ENCODE results near the gene MRPS25.
A peak's percentile ranks its signal among the peaks of the same experiment; 100 is the strongest.

The MRPS25 gene

GRCh38 chr3:15081960-15082664, 17.0 kb upstream of the MRPS25 start:
- DNase-seq = no peak

DNA sequence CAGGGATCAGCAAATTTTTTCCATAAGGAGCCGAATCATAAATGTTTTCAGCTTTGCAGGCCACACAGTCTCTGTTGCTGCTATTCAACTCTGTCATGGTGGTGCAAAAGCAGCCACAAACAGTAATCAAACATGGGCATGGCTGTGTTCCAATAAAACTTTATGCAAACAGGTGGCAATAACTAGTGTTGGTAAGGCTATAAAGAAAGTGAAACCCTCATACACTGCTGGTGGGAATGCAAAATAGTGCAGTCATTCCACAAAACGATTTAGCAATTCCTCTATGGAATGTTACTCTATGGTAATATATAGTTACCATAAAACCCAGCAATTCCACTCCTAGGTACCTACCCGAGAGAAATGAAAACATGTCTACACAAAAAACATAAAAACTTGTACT, 14.0 kb upstream of the MRPS25 start:
- no peak for DNase-seq

GRCh38 chr3:15074500-15074899, 9.4 kb upstream of the MRPS25 start:
- DNase-seq = no peak

DNA sequence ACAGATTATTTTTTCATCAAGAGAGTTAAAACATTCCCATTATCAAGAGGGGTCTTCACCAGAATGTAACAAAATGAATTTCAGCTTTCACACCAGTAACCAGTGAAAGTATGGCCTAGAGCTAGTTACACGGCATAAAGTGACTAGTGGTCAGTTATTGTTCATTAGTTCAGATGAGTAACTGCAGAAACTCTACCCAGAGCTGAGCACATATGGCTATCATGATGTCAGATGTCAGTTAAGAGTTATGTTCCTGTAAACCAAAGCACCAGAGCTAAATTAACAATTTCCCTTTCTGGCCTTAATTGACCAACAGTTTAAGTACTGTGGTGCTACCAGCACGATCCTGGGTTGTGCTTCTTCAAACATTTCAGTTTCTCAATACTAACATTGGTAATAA, 6.6 kb upstream of the MRPS25 start:
- DNase-seq = no peak

- no peak for DNase-seq
These were observed 4.3 kb upstream of the MRPS25 start for GRCh38 chr3:15069441-15069840.

- no peak for DNase-seq
These were observed 1.4 kb upstream of the MRPS25 start for GRCh38 chr3:15066467-15066866.

DNA sequence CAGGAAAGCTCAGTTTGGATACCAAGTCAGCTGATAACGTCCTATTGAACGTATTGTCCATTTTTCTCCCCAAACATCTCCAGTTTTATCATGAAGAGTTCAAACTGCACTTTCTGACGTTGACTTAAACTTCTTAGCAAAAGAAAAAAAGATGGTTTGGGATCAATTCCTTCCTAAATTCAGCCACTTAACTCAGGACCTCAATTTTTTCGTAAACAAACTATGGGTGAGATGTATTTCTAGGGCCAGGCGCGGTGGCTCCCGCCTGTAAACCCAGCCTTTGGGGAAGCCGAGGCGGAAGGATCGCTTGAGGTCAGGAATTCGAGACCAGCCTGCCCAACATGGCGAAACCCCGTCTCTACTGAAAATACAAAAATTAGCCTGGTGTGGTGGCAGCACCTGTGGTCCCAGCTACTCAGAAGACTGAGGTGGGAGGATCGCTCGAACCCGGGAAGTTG, 464 bp upstream of the MRPS25 start:
- DNase-seq = no peak

DNA sequence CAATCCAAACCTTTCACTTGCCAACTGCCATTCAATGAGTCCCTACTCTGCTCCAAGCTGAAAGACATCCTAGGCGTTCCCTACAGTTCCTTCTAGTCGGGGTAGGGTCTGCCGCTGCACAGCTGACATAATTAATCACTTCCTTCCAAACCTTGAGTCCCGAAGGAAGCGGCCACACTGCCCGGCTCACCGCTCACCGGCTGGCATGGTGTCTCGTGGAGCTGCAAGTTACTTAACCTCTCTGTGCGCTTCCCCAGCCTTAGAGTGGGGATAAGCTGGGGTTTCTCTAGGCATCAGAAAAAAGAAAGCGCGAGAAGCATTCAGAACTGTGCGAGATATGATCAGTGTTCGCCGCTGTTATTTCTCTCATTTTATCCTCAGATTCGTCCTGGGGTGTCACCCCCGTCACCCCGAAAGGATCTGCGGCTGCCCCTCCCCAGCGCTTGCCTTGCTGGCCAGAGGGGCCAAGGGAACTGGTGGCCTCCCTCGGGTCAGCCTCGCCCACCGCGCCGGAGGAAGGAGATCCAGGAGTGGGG, 748 bp downstream of the MRPS25 start:
- DNase-seq = peak; percentile 44

DNA sequence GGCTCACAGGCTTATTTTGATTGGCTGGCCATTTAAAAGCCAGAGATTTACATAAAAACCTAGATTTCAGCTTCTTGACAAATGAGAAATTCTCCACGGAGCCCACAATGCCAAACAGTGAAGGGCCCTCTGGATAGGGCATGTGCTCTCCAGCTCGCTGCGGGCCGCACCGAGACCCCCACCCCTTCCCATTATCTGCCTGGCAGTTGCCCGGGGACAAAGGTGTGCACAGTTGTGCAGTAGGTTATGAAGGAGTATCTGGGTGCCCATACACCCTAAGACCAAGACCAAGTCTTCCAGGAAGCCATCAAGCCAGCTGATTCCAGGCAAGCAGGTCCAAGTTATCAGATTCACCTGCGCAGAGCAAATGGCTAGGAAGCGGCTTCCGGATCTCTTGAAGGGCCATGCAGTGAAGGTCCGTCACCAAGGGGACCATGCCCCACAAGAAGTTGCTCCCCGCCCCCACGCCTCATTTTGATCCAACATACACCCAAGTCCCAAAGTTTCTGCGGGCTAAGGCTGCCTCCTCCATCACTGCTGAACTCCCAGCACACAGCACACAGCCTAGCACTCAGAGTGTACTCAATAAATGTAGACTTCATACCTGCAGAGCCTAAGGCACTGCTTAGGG, 1.3 kb downstream of the MRPS25 start:
- DNase-seq = no peak

GRCh38 chr3:15063238-15063637, 1.9 kb downstream of the MRPS25 start:
- DNase-seq = no peak

- DNase-seq = no peak
These were observed 5.1 kb downstream of the MRPS25 start for GRCh38 chr3:15060029-15060428.

DNA sequence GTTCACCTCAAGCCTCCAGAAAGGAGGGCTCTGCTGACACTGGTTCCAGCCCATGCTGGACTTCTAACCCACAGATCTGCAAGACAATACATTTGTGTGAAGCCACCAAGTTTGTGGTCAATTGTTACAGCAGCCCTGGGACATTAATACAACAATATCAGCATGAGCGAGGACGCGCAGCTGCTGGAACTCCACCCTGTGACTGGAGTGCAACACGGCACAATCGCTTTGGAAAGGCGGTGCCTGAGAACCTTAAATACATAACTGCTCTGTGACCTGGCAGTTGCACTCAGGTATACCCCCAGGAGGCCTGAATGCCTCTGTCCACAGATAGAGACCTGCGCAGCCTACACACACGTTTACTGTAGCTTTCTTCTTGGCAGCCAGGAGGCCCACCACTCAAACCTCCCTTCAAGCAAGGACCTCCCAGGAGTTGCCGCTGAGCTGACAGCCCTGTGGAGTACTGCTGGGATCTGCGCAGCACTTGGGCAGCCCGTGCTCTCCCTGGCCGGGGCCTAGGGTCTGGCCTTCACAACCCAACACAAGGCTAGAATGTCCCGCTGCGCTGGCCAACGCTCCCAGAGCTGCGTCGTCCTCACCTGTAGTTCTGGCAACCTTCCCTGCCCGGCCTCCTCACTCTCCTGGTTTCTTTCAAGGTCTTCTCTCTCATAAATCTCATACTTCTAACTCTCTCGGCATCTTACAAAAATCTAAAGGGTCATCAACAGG, 8.3 kb downstream of the MRPS25 start:
- no peak for DNase-seq

- DNase-seq = peak; percentile 79
These were observed 10.0 kb downstream of the MRPS25 start for GRCh38 chr3:15055019-15055557.

GRCh38 chr3:15053541-15053940, 11.6 kb downstream of the MRPS25 start:
- DNase-seq = no peak

- no peak for DNase-seq
These were observed 12.5 kb downstream of the MRPS25 start for GRCh38 chr3:15052335-15053242.

- peak; percentile 68 for DNase-seq
These were observed 13.6 kb downstream of the MRPS25 start for GRCh38 chr3:15051531-15051930.

DNA sequence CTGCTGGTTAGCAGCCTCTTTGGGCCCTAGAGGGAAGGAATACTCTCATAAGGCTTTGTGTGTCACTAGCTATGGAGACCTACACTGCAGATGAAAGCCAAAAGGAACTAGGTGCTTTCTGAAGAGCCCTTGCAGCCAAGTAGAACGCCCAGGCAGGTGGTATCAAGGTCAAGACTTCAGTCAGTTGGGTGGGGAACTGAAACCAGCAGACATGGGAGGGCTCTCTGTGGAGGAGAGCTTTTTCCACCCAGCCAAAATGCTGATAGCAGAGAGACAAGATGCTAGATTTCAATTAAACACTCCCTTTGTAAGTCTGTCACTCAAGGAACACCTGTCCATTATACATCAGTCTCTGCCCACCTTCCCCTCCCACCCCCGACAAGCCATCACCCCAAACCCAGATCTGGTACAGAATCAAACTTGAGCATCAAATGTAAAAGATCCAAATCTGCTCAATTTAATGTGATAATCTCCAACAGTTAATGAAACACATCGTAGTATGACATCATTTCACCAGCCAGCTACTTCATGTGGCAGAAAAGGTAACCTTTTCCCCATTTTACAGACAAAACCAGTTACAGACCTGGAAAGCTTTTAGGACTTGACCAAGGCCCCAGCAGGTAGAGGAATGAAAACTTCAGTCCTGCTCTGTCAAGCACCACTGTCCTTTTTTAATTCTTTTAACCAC, 14.6 kb downstream of the MRPS25 start:
- DNase-seq = no peak

GRCh38 chr3:15049584-15049983, 15.5 kb downstream of the MRPS25 start:
- no peak for DNase-seq

GRCh38 chr3:15045667-15046066, 19.4 kb downstream of the MRPS25 start:
- DNase-seq = no peak

GRCh38 chr3:15044326-15044725, 20.8 kb downstream of the MRPS25 start:
- no peak for DNase-seq

- DNase-seq = no peak
These were observed 21.5 kb downstream of the MRPS25 start for GRCh38 chr3:15043408-15044171.
